Measurements from ENCODE around the gene CBX1.

DNA sequence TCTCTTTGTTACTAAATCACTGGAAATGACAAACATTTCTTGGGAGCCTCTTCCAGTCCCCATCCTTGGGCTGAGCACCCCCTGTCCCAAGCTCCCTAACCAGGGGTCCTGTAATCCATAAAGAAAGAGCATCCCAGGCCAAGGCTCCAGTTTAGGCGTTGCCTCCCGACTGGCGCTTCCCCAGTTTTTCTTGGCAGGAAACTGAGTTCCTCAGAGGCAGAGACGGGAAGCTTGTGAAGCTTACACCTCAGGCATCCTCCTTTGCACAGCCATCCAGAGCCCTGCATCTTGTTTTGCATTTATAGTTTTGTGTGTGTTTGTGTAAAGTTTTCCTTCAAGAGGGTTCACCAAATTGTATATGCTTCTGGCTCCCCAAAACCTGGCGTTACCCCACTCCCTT lies 70.7 kb downstream of the CBX1 start:
- TF ChIP-seq, protein P1, sequence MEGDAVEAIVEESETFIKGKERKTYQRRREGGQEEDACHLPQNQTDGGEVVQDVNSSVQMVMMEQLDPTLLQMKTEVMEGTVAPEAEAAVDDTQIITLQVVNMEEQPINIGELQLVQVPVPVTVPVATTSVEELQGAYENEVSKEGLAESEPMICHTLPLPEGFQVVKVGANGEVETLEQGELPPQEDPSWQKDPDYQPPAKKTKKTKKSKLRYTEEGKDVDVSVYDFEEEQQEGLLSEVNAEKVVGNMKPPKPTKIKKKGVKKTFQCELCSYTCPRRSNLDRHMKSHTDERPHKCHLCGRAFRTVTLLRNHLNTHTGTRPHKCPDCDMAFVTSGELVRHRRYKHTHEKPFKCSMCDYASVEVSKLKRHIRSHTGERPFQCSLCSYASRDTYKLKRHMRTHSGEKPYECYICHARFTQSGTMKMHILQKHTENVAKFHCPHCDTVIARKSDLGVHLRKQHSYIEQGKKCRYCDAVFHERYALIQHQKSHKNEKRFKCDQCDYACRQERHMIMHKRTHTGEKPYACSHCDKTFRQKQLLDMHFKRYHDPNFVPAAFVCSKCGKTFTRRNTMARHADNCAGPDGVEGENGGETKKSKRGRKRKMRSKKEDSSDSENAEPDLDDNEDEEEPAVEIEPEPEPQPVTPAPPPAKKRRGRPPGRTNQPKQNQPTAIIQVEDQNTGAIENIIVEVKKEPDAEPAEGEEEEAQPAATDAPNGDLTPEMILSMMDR (IDR thresholded peaks at IDR 0.05), result no peak
- TF ChIP-seq EP300 (IDR thresholded peaks at IDR 0.05), result no peak
- TF ChIP-seq POLR2A (IDR thresholded peaks at IDR 0.05), result no peak
